ENCODE data around the gene ACTG1. TPM values are rescaled to one million over a fixed set of nuclear protein-coding genes. Genes with fewer than 3 reads are reported as not detected.

ACTG1 gene
- total RNA-seq, 2 experiments from 2014 or later: 1,296 to 1,318 TPM

- ATAC-seq (ENCODE audit: poor library complexity) (no peak), DNase-seq (no peak)
- POLR2A ChIA-PET: interaction anchor here (1.0 to 1.8 kb wide), 4 partner anchors 17 to 252 kb away, joined by 3 to 5 read pairs (median 5); partner anchors contain the start of genes ACTG1, NDUFAF8 and TEPSIN
- intact Hi-C loops (cut with DNase I, micrococcal nuclease): loop anchor here (2.0 to 10.0 kb wide), 4 partner anchors 23 to 1345 kb away; partner anchors contain the start of genes ACTG1 (in 1 of the 2), CHMP6 (in 1 of the 2) and EIF4A3 (in 1 of the 2)
- H3K9me3 Mint-ChIP-seq: no peaks in the 10 kb centered on the region
- no peaks in the 10 kb centered on the region for H3K36me3 Mint-ChIP-seq (ENCODE audit: low read depth)
- Histone ChIP-seq H3K36me3 (ENCODE audit: insufficient read depth, low read length) (no peaks in the 10 kb centered on the region), H3K27me3 (ENCODE audit: control insufficient read depth in 1 of 2, insufficient read depth in 2 of 2, low read length in 2 of 2) (peaks cover 0 to 2% of the 10 kb centered on the region in 2 experiments), H3K9me3 (ENCODE audit: control insufficient read depth in 1 of 2, insufficient read depth in 1 of 2, low read length in 2 of 2) (no peaks in the 10 kb centered on the region), H3K27ac (ENCODE audit: low read depth in 1 of 2, low read length in 2 of 2) (no peak overlapping the region), H3K4me3 (ENCODE audit: low read length) (no peak overlapping the region), H3K4me1 (ENCODE audit: insufficient read depth, low read length) (peaks cover 22% of the 10 kb centered on the region)
- TF ChIP-seq CTCF (IDR thresholded peaks at IDR 0.05): no peak
- no peak overlapping the region for H3K27ac Mint-ChIP-seq
- H3K27me3 Mint-ChIP-seq: peaks cover 13% of the 10 kb centered on the region
- CTCF ChIA-PET: no interaction called here
- H3K4me1 Mint-ChIP-seq (ENCODE audit: low read depth): peaks cover 7% of the 10 kb centered on the region
- peak overlapping the region; percentile 84 for H3K4me3 Mint-ChIP-seq
Observed at GRCh38 chr17:81489998-81490992, 22.3 kb downstream of the ACTG1 start.

GRCh38 chr17:81489012-81489997 lies 23.3 kb downstream of the ACTG1 start:
- H3K27ac Mint-ChIP-seq: no peak overlapping the region
- Histone ChIP-seq H3K27me3 (ENCODE audit: control insufficient read depth in 1 of 2, insufficient read depth in 2 of 2, low read length in 2 of 2) (peaks cover 0 to 2% of the 10 kb centered on the region in 2 experiments), H3K4me1 (ENCODE audit: insufficient read depth, low read length) (peaks cover 24% of the 10 kb centered on the region), H3K36me3 (ENCODE audit: insufficient read depth, low read length) (no peaks in the 10 kb centered on the region), H3K4me3 (ENCODE audit: low read length) (no peak overlapping the region), H3K27ac (ENCODE audit: low read depth in 1 of 2, low read length in 2 of 2) (no peak overlapping the region), H3K9me3 (ENCODE audit: control insufficient read depth in 1 of 2, insufficient read depth in 1 of 2, low read length in 2 of 2) (no peaks in the 10 kb centered on the region)
- H3K27me3 Mint-ChIP-seq: peaks cover 5% of the 10 kb centered on the region
- ATAC-seq (ENCODE audit: poor library complexity): no peak
- H3K9me3 Mint-ChIP-seq: no peaks in the 10 kb centered on the region
- H3K4me1 Mint-ChIP-seq (ENCODE audit: low read depth): peaks cover 7% of the 10 kb centered on the region
- no peak for TF ChIP-seq CTCF (IDR thresholded peaks at IDR 0.05)
- peak overlapping the region; percentile 84 for H3K4me3 Mint-ChIP-seq
- no peaks in the 10 kb centered on the region for H3K36me3 Mint-ChIP-seq (ENCODE audit: low read depth)
- POLR2A ChIA-PET: interaction anchor here (1.0 to 3.0 kb wide), 6 partner anchors 18 to 251 kb away, joined by 3 to 8 read pairs (median 5); partner anchors contain the start of genes ACTG1, NDUFAF8 and TEPSIN
- intact Hi-C loops (cut with DNase I, micrococcal nuclease): loop anchor here (2.0 to 10.0 kb wide), 4 partner anchors 23 to 1345 kb away; partner anchors contain the start of genes ACTG1 (in 1 of the 2), CHMP6 (in 1 of the 2) and EIF4A3 (in 1 of the 2)
- CTCF ChIA-PET: interaction anchor here (1.1 kb wide), 1 partner anchor 16 kb away, joined by 3 read pairs; no protein-coding TSS in a partner anchor
- no peak for DNase-seq

Measured in CD4-positive, alpha-beta T cell (primary cell).